IMR-90 (cell line): ENCODE measurements around the gene EFEMP2. TPM values are rescaled to one million over a fixed set of nuclear protein-coding genes. Genes with fewer than 3 reads are reported as not detected.

Experiments
- ATAC-seq: fragments of 200-7000 bp; cut with Tn5 transposase; 2 replicates; pipeline ENCODE4 v1.9.1; 2020; ENCODE audit warnings: low read depth, mild to moderate bottlenecking, moderate library complexity
- BruUV-seq: library from RNA; stranded (reverse); fragments of 400-500 nt; replicated peaks from 2 replicates; lab custom pipeline; 2021; lab: Mats Ljungman, UMichigan
- CTCF ChIA-PET: fragments of 300-600 bp; formaldehyde crosslinking; extraction: SDS; loops from one replicate; lab custom pipeline; 2021; ENCODE audit warnings: antibody characterized with exemption; lab: Yijun Ruan, JAX
- POLR2A ChIA-PET: fragments of 300-600 bp; sonication (Branson Sonifier 250); formaldehyde crosslinking; loops from one replicate; lab custom pipeline; 2022; ENCODE audit warnings: antibody characterized with exemption; ENCODE audit not compliant: unreplicated experiment; lab: Charles Lee
- DNase-seq: peaks from one replicate; pipeline ENCODE4 v3.0.0; 2013
- H2AFZ ChIP-seq: replicated peaks from 2 replicates; pipeline ENCODE3; 2013; ENCODE audit warnings: low read length, mild to moderate bottlenecking; ENCODE audit not compliant: poor library complexity
- H2AK5ac ChIP-seq: 2 replicates; pipeline ENCODE4 v1.6.1; 2013; ENCODE audit warnings: low read depth, low read length, inconsistent platforms
- H2AK9ac ChIP-seq: replicated peaks from 2 replicates; pipeline ENCODE3; 2013; ENCODE audit warnings: mild to moderate bottlenecking, low read depth, low read length, moderate library complexity; ENCODE audit not compliant: poor library complexity
- H2BK120ac ChIP-seq: 2 replicates; pipeline ENCODE4 v1.6.1; 2013; ENCODE audit warnings: low read depth, low read length, inconsistent platforms
- H2BK15ac ChIP-seq: 3 replicates; pipeline ENCODE4 v1.6.1; 2013; ENCODE audit warnings: low read depth, low read length, inconsistent platforms
- H2BK20ac ChIP-seq: 2 replicates; pipeline ENCODE4 v1.6.1; 2013; ENCODE audit warnings: low read depth, mild to moderate bottlenecking, inconsistent platforms, low read length, moderate library complexity
- H2BK5ac ChIP-seq: 2 replicates; pipeline ENCODE4 v1.6.1; 2013; ENCODE audit warnings: mild to moderate bottlenecking, low read depth, low read length, inconsistent platforms; ENCODE audit not compliant: poor library complexity, severe bottlenecking
- H3K14ac ChIP-seq: replicated peaks from 2 replicates; pipeline ENCODE4 v1.6.1; 2013; ENCODE audit warnings: low read depth, low read length, inconsistent platforms
- H3K18ac ChIP-seq: 2 replicates; pipeline ENCODE4 v1.6.1; 2013; ENCODE audit warnings: low read depth, low read length, control low read depth
- H3K23ac ChIP-seq: 2 replicates; pipeline ENCODE4 v1.6.1; 2013; ENCODE audit warnings: low read depth, low read length, inconsistent platforms
- H3K27ac ChIP-seq: 2 replicates; pipeline ENCODE4 v1.5.1; 2013; ENCODE audit warnings: mild to moderate bottlenecking, control low read depth, low read length; ENCODE audit not compliant: insufficient read depth
- H3K27me3 ChIP-seq: 2 replicates; pipeline ENCODE4 v1.6.1; 2013; ENCODE audit warnings: low read length; ENCODE audit not compliant: control insufficient read depth, insufficient read depth
- H3K36me3 ChIP-seq: 2 replicates; pipeline ENCODE4 v1.6.1; 2013; ENCODE audit warnings: low read length, mixed read lengths; ENCODE audit not compliant: control insufficient read depth, insufficient read depth
- H3K4ac ChIP-seq: 2 replicates; pipeline ENCODE4 v1.6.1; 2013; ENCODE audit warnings: low read depth, low read length, inconsistent platforms
- H3K4me1 ChIP-seq: 2 replicates; pipeline ENCODE4 v1.6.1; 2013; ENCODE audit warnings: low read length, mixed read lengths; ENCODE audit not compliant: control insufficient read depth, insufficient read depth
- H3K4me2 ChIP-seq: 2 replicates; pipeline ENCODE4 v1.6.1; 2013; ENCODE audit warnings: low read depth, mild to moderate bottlenecking, control low read depth, low read length, moderate library complexity
- H3K4me3 ChIP-seq: 2 replicates; pipeline ENCODE4 v1.5.1; 2013; ENCODE audit warnings: low read depth, mild to moderate bottlenecking, control low read depth, low read length, moderate library complexity; ENCODE audit not compliant: insufficient read depth
- H3K56ac ChIP-seq: 2 replicates; pipeline ENCODE4 v1.6.1; 2013; ENCODE audit warnings: low read length, inconsistent platforms; ENCODE audit not compliant: insufficient read depth; ENCODE audit errors: extremely low read depth
- H3K79me1 ChIP-seq, 2 experiments: 2 replicates each; pipeline ENCODE4 v1.6.1; 2013; ENCODE audit warnings: low read length in 2 of 2, inconsistent platforms in 1 of 2, low read depth in 1 of 2
- H3K9ac ChIP-seq: 2 replicates; pipeline ENCODE4 v1.6.1; 2013; ENCODE audit warnings: low read depth, low read length, control low read depth
- H3K9me1 ChIP-seq: 2 replicates; pipeline ENCODE4 v1.6.1; 2013; ENCODE audit warnings: low read length, inconsistent platforms; ENCODE audit not compliant: insufficient read depth
- H3K9me3 ChIP-seq: 2 replicates; pipeline ENCODE4 v1.6.1; 2013; ENCODE audit warnings: low read length; ENCODE audit not compliant: control insufficient read depth, insufficient read depth
- H4K20me1 ChIP-seq: 2 replicates; pipeline ENCODE4 v1.6.1; 2013; ENCODE audit warnings: low read length, inconsistent platforms; ENCODE audit not compliant: insufficient read depth
- H4K5ac ChIP-seq: 2 replicates; pipeline ENCODE4 v1.6.1; 2013; ENCODE audit warnings: mild to moderate bottlenecking, low read depth, low read length, control low read depth
- H4K8ac ChIP-seq, 2 experiments: 2 replicates each; pipeline ENCODE4 v1.6.1; 2013; ENCODE audit warnings: low read depth in 2 of 2, low read length in 2 of 2, control low read depth in 1 of 2, inconsistent platforms in 1 of 2
- H4K91ac ChIP-seq: 2 replicates; pipeline ENCODE4 v1.6.1; 2013; ENCODE audit warnings: low read depth, low read length, inconsistent platforms; ENCODE audit not compliant: insufficient read depth
- BHLHE40 ChIP-seq: fragments of 150-350 bp; IDR thresholded peaks from 2 replicates; pipeline ENCODE4 v1.6.1; 2016; ENCODE audit warnings: mild to moderate bottlenecking, low read depth, low read length
- CHD1 ChIP-seq: IDR thresholded peaks from 2 replicates; pipeline ENCODE4 v1.6.1; 2012; ENCODE audit warnings: low read depth, low read length, improper control_type of control experiment
- FOS ChIP-seq: fragments of 150-350 bp; IDR thresholded peaks from 2 replicates; pipeline ENCODE4 v1.6.1; 2016; ENCODE audit warnings: low read depth, low read length
- MAFK ChIP-seq: IDR thresholded peaks from 2 replicates; pipeline ENCODE4 v1.6.1; 2012; ENCODE audit warnings: low read depth, low read length, improper control_type of control experiment
- MAZ ChIP-seq: IDR thresholded peaks from 2 replicates; pipeline ENCODE4 v1.6.1; 2012; ENCODE audit warnings: low read depth, mild to moderate bottlenecking, low read length, improper control_type of control experiment, moderate library complexity, borderline replicate concordance
- MXI1 ChIP-seq: IDR thresholded peaks from 2 replicates; pipeline ENCODE4 v1.6.1; 2012; ENCODE audit warnings: low read depth, mild to moderate bottlenecking, low read length, moderate library complexity, borderline replicate concordance
- NFE2L2 ChIP-seq: fragments of 150-350 bp; IDR thresholded peaks from 2 replicates; pipeline ENCODE4 v1.6.1; 2016; ENCODE audit warnings: low read depth, mild to moderate bottlenecking, low read length
- POLR2A ChIP-seq: IDR thresholded peaks from 2 replicates; pipeline ENCODE4 v1.6.1; 2012; ENCODE audit warnings: mild to moderate bottlenecking, low read depth, low read length
- SMC3 ChIP-seq: fragments of 150-350 bp; IDR thresholded peaks from 2 replicates; pipeline ENCODE4 v1.6.1; 2016; ENCODE audit warnings: low read depth, mild to moderate bottlenecking, antibody characterized with exemption, low read length, moderate library complexity
- WGBS, 2 experiments: methylation state at CpG; one replicate each; pipeline versions ENCODE4 v1.1.5 to v1.1.7; 2013; ENCODE audit warnings: missing lambda C conversion rate in 2 of 2; ENCODE audit not compliant: insufficient read length in 1 of 2; ENCODE audit errors: extremely low coverage in 2 of 2; 5-methylcytosine and 5-hydroxymethylcytosine counted together
- dilution Hi-C: fragments of 300-500 bp; cut with HindIII; formaldehyde crosslinking; loops from one replicate; pipeline ENCODE4 v1.14.3; 2018; ENCODE audit warnings: low sequenced_read_pairs; ENCODE audit not compliant: unreplicated experiment
- in situ Hi-C: fragments of 300-500 bp; cut with MboI; formaldehyde crosslinking; loops from 3 replicates; pipeline ENCODE4 v1.14.3; 2019; ENCODE audit warnings: low sequenced_read_pairs, inconsistent platforms, mixed read lengths
- intact Hi-C: fragments of 100-400 bp; cut with micrococcal nuclease; formaldehyde crosslinking; loops from 2 replicates; pipeline ENCODE4 v1.10.0; 2022
- polyA plus RNA-seq, 3 experiments: library from polyadenylated mRNA; depleted of rRNA; stranded (reverse); fragments of >200 nt; gene quantifications; 2 replicates each; pipeline ENCODE4 v1.2.3, GENCODE V29; 2012; ENCODE audit warnings: low replicate concordance in 1 of 3
- total RNA-seq: library from RNA; depleted of rRNA; stranded (reverse); fragments of >200 nt; gene quantifications from 2 replicates; pipeline ENCODE4 v1.2.3, GENCODE V29; 2012
- TF ChIP-seq, protein P1 (sequence below): conservative IDR thresholded peaks from 2 replicates; pipeline ENCODE4 v1.5.1; 2012; ENCODE audit warnings: mild to moderate bottlenecking, low read depth, low read length, improper control_type of control experiment
- TF ChIP-seq, protein P2 (sequence below): fragments of 150-350 bp; IDR thresholded peaks from 2 replicates; pipeline ENCODE4 v1.6.1; 2017; ENCODE audit warnings: mild to moderate bottlenecking, antibody characterized with exemption, low read length, low read depth

Gene EFEMP2
- total and polyA plus RNA-seq, 2 of the 4 experiments (the other 2 are of a cell fraction) = 62.7 to 431 TPM

DNA sequence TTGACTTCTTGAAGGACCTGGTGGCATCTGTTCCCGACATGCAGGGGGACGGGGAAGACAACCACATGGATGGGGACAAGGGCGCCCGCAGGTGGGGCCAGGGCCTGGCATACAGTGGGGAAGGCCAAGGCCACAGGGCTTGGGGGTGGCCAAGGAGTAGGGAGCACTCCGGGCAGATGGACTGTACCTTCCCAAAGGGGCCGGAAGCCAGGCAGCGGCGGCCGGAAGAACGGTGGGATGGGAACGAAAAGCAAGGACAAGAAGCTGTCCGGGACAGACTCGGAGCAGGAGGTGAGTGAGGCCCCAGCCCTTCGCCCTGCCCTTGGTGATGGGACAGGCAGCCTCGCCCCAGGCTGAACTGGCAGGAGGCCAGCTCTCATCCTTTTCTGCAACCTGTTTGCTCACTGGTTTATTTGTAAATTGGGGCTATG lies 47.8 kb upstream of the EFEMP2 start:
- H3K9me1 ChIP-seq = peaks cover 17% of the 10 kb centered on the region
- H2BK5ac ChIP-seq = peak overlapping the region; percentile 85
- in situ Hi-C loops (no loop called here), intact Hi-C loops (no loop called here), dilution Hi-C loops (no loop called here)
- H2AK9ac ChIP-seq = peak overlapping the region; percentile 98
- peak overlapping the region; percentile 93 for H3K27ac ChIP-seq
- H2BK120ac ChIP-seq = no peak overlapping the region; the same call in 1 of the 2 replicates
- no peak overlapping the region for H2BK20ac ChIP-seq
- BruUV-seq = no TSS peak
- 53% methylated on average over 11 of the region's 15 CpGs; no CpG with 5 or more reads in 1 of the 2 experiments for WGBS, 2 experiments
- CTCF ChIA-PET = no interaction called here
- no peak overlapping the region for H2BK15ac ChIP-seq
- H4K20me1 ChIP-seq = peaks cover 11% of the 10 kb centered on the region
- no peaks in the 10 kb centered on the region for H3K9me3 ChIP-seq
- POLR2A ChIA-PET = no interaction called here
- H3K56ac ChIP-seq = peak overlapping the region; percentile 55; the same call in 1 of the 2 replicates
- peak overlapping the region; percentile 73 for H3K4ac ChIP-seq
- no peak for DNase-seq
- peak overlapping the region; percentile 62 for H3K23ac ChIP-seq
- ATAC-seq = no peak
- H3K4me2 ChIP-seq = peak overlapping the region; percentile 84
- peak overlapping the region in 1 of 2 experiments; percentile 32; a peak in 1 of 4 replicates for H4K8ac ChIP-seq
- H3K9ac ChIP-seq = peak overlapping the region; percentile 78
- H4K91ac ChIP-seq = peak overlapping the region; percentile 35; the same call in 1 of the 2 replicates
- H4K5ac ChIP-seq = no peak overlapping the region
- peaks cover 41% of the 10 kb centered on the region for H3K36me3 ChIP-seq
- TF ChIP-seq MAFK (no peak), MAZ (no peak), CHD1 (no peak), BHLHE40 (no peak), MXI1 (no peak), FOS (no peak), NFE2L2 (no peak), SMC3 (no peak), POLR2A (no peak)
- TF ChIP-seq, protein P1, sequence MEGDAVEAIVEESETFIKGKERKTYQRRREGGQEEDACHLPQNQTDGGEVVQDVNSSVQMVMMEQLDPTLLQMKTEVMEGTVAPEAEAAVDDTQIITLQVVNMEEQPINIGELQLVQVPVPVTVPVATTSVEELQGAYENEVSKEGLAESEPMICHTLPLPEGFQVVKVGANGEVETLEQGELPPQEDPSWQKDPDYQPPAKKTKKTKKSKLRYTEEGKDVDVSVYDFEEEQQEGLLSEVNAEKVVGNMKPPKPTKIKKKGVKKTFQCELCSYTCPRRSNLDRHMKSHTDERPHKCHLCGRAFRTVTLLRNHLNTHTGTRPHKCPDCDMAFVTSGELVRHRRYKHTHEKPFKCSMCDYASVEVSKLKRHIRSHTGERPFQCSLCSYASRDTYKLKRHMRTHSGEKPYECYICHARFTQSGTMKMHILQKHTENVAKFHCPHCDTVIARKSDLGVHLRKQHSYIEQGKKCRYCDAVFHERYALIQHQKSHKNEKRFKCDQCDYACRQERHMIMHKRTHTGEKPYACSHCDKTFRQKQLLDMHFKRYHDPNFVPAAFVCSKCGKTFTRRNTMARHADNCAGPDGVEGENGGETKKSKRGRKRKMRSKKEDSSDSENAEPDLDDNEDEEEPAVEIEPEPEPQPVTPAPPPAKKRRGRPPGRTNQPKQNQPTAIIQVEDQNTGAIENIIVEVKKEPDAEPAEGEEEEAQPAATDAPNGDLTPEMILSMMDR = no peak
- TF ChIP-seq, protein P2, sequence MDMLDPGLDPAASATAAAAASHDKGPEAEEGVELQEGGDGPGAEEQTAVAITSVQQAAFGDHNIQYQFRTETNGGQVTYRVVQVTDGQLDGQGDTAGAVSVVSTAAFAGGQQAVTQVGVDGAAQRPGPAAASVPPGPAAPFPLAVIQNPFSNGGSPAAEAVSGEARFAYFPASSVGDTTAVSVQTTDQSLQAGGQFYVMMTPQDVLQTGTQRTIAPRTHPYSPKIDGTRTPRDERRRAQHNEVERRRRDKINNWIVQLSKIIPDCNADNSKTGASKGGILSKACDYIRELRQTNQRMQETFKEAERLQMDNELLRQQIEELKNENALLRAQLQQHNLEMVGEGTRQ = no peak
- peak overlapping the region; percentile 70 for H3K14ac ChIP-seq
- peak overlapping the region; percentile 94 for H2AFZ ChIP-seq
- H3K79me1 ChIP-seq = peaks cover 12 to 51% of the 10 kb centered on the region in 2 experiments
- peak overlapping the region; percentile 91 for H3K4me3 ChIP-seq
- H3K4me1 ChIP-seq = peaks cover 32% of the 10 kb centered on the region
- H2AK5ac ChIP-seq = peak overlapping the region; percentile 66
- no peak overlapping the region for H3K18ac ChIP-seq
- no peaks in the 10 kb centered on the region for H3K27me3 ChIP-seq
